Ramos (cell line): ENCODE data around the gene SCGB1D4.
"Not testable (repeated sequence)": the region's sequence is repeated elsewhere in the genome, so short reads cannot be mapped to it uniquely, and the experiment has no call there.

Source experiments
- in situ Hi-C: fragments of 300-500 bp; cut with MboI; formaldehyde crosslinking; loops from one replicate; pipeline ENCODE4 v1.14.3; 2022; ENCODE audit warnings: low sequenced_read_pairs; ENCODE audit not compliant: unreplicated experiment

Gene SCGB1D4

GRCh38 chr11:62298975-62299374 is at the start of gene SCGB1D4:
Gene SCGB1D4, minus strand, starts transcription at chr11:62299075. Its CDS starts 65 bp downstream, at chr11:62299010.
- in situ Hi-C loops: no loop called here

GRCh38 chr11:62345861-62346260 is 47.0 kb upstream of the SCGB1D4 start:
- in situ Hi-C loops: no loop called here

- in situ Hi-C loops: no loop called here
These were observed 45.3 kb upstream of the SCGB1D4 start for GRCh38 chr11:62344210-62344609.

- in situ Hi-C loops: not testable (repeated sequence)
These were observed 44.8 kb upstream of the SCGB1D4 start for GRCh38 chr11:62343646-62344190.

GRCh38 chr11:62341588-62341987 is 42.7 kb upstream of the SCGB1D4 start:
- in situ Hi-C loops: no loop called here

- in situ Hi-C loops: no loop called here
These were observed 41.5 kb upstream of the SCGB1D4 start for GRCh38 chr11:62340269-62340901.

GRCh38 chr11:62338218-62338617 is 39.3 kb upstream of the SCGB1D4 start:
- in situ Hi-C loops: no loop called here

GRCh38 chr11:62337303-62338181 is 38.7 kb upstream of the SCGB1D4 start, which contains the start of gene ASRGL1:
Gene ASRGL1, plus strand, starts transcription at chr11:62337448. Its CDS starts 530 bp downstream, at chr11:62337978.
- in situ Hi-C loops: no loop called here

GRCh38 chr11:62336949-62337302 is 38.1 kb upstream of the SCGB1D4 start:
- in situ Hi-C loops: not testable (repeated sequence)

GRCh38 chr11:62333768-62334167 is 34.9 kb upstream of the SCGB1D4 start:
- in situ Hi-C loops: no loop called here

GRCh38 chr11:62331264-62331663 is 32.4 kb upstream of the SCGB1D4 start:
- in situ Hi-C loops: not testable (repeated sequence)

- in situ Hi-C loops: not testable (repeated sequence)
These were observed 28.7 kb upstream of the SCGB1D4 start for GRCh38 chr11:62327541-62327940.

- in situ Hi-C loops: not testable (repeated sequence)
These were observed 27.8 kb upstream of the SCGB1D4 start for GRCh38 chr11:62326719-62327118.

GRCh38 chr11:62325781-62326180 is 26.9 kb upstream of the SCGB1D4 start:
- in situ Hi-C loops: not testable (repeated sequence)

GRCh38 chr11:62324731-62325556 is 26.1 kb upstream of the SCGB1D4 start:
- in situ Hi-C loops: no loop called here

GRCh38 chr11:62322524-62322923 is 23.6 kb upstream of the SCGB1D4 start:
- in situ Hi-C loops: no loop called here

GRCh38 chr11:62315431-62315830 is 16.6 kb upstream of the SCGB1D4 start:
- in situ Hi-C loops: no loop called here

- in situ Hi-C loops: loop anchor here (5.0 kb wide), 1 partner anchor 138 kb away; no protein-coding TSS in a partner anchor
These were observed 11.1 kb upstream of the SCGB1D4 start for GRCh38 chr11:62309991-62310390.

GRCh38 chr11:62307950-62308349 is 9.1 kb upstream of the SCGB1D4 start:
- in situ Hi-C loops: no loop called here

- in situ Hi-C loops: no loop called here
These were observed 7.4 kb upstream of the SCGB1D4 start for GRCh38 chr11:62306227-62306626.
